GM23248 (cell line): ENCODE data around the gene PINK1. TPM values are rescaled to one million over a fixed set of nuclear protein-coding genes. Genes with fewer than 3 reads are reported as not detected.

ENCODE experiments used
- DNase-seq: peaks from one replicate; pipeline ENCODE4 v3.0.0-alpha.2; 2015
- H2AFZ ChIP-seq: fragments of 200-600 bp; sonication (generic); 2 replicates; pipeline ENCODE4 v1.6.1; 2016; ENCODE audit warnings: antibody characterized with exemption
- H3F3A ChIP-seq: fragments of 200-600 bp; sonication (generic); 2 replicates; pipeline ENCODE4 v1.6.1; 2016; ENCODE audit warnings: mild to moderate bottlenecking, antibody characterized with exemption, mixed run types; ENCODE audit not compliant: insufficient read depth
- H3K27ac ChIP-seq: fragments of 200-600 bp; sonication (generic); 2 replicates; pipeline ENCODE4 v1.5.1; 2016; ENCODE audit warnings: mild to moderate bottlenecking
- H3K27me3 ChIP-seq: fragments of 200-600 bp; sonication (generic); replicated peaks from 2 replicates; pipeline ENCODE4 v1.6.1; 2016; ENCODE audit warnings: mild to moderate bottlenecking; ENCODE audit not compliant: insufficient read depth
- H3K36me3 ChIP-seq: fragments of 200-600 bp; sonication (generic); 2 replicates; pipeline ENCODE4 v1.6.1; 2016; ENCODE audit warnings: low read depth, mild to moderate bottlenecking
- H3K4me1 ChIP-seq: fragments of 200-600 bp; sonication (generic); 2 replicates; pipeline ENCODE4 v1.6.1; 2016; ENCODE audit warnings: mild to moderate bottlenecking; ENCODE audit not compliant: insufficient read depth
- H3K4me2 ChIP-seq: fragments of 200-600 bp; sonication (generic); one replicate; pipeline ENCODE4 v1.6.1; 2016; ENCODE audit warnings: mild to moderate bottlenecking; ENCODE audit not compliant: unreplicated experiment
- H3K4me3 ChIP-seq: fragments of 200-600 bp; sonication (generic); 2 replicates; pipeline ENCODE4 v1.5.1; 2016; ENCODE audit warnings: mild to moderate bottlenecking
- H3K79me2 ChIP-seq: fragments of 200-600 bp; sonication (generic); 2 replicates; pipeline ENCODE4 v1.6.1; 2016; ENCODE audit warnings: mild to moderate bottlenecking; ENCODE audit not compliant: insufficient read depth
- H3K9ac ChIP-seq: fragments of 200-600 bp; sonication (generic); 2 replicates; pipeline ENCODE4 v1.6.1; 2016; ENCODE audit warnings: mild to moderate bottlenecking
- H3K9me2 ChIP-seq: fragments of 200-600 bp; sonication (generic); 2 replicates; pipeline ENCODE4 v1.6.1; 2016; ENCODE audit warnings: mixed run types, mild to moderate bottlenecking, moderate library complexity; ENCODE audit not compliant: insufficient read depth
- H3K9me3 ChIP-seq: fragments of 200-600 bp; sonication (generic); one replicate; pipeline ENCODE4 v1.6.1; 2017; ENCODE audit warnings: low read depth
- H4K20me1 ChIP-seq: fragments of 200-600 bp; sonication (generic); 2 replicates; pipeline ENCODE4 v1.6.0; 2016; ENCODE audit not compliant: insufficient read depth
- EZH2 ChIP-seq: fragments of 200-600 bp; sonication (generic); IDR thresholded peaks from 2 replicates; pipeline ENCODE4 v1.6.1; 2018; ENCODE audit warnings: antibody characterized with exemption, mild to moderate bottlenecking; ENCODE audit not compliant: insufficient read depth, poor library complexity, severe bottlenecking
- EZH2phosphoT487 ChIP-seq: fragments of 200-600 bp; sonication (generic); IDR thresholded peaks from 2 replicates; pipeline ENCODE4 v1.6.1; 2018; ENCODE audit warnings: antibody characterized with exemption, moderate library complexity, mild to moderate bottlenecking, low read depth; ENCODE audit not compliant: insufficient read depth
- WGBS, 2 experiments: methylation state at CpG; one replicate each; pipeline ENCODE4 v1.1.6; 2015 to 2017; ENCODE audit warnings: low lambda C conversion rate in 2 of 2, low coverage in 1 of 2; ENCODE audit errors: missing lambda C conversion rate in 2 of 2; 5-methylcytosine and 5-hydroxymethylcytosine counted together
- in situ Hi-C: fragments of 300-500 bp; cut with MboI; formaldehyde crosslinking; loops from 2 replicates; pipeline ENCODE4 v1.15.0; 2020
- polyA plus RNA-seq: library from polyadenylated mRNA; unstranded; fragments of >200 nt; fragmentation: Nextera tagmentation; extraction: Ambion mirVana; gene quantifications from 2 replicates; pipeline ENCODE4 v1.2.1, GENCODE V29; 2016
- total RNA-seq: library from RNA; depleted of rRNA; stranded (reverse); fragments of >200 nt; shearing (Covaris generic); gene quantifications from 2 replicates; pipeline ENCODE4 v1.2.3, GENCODE V29; 2014

Gene PINK1
- total and polyA plus RNA-seq, 2 experiments from 2014 or later, result 102 to 151 TPM

GRCh38 chr1:20643080-20643479, 9.8 kb downstream of the PINK1 start:
- in situ Hi-C loops, result no loop called here

GRCh38 chr1:20644416-20644815, 11.2 kb downstream of the PINK1 start:
- no peak overlapping the region for H3K4me3 ChIP-seq
- in situ Hi-C loops, result no loop called here
- no peaks in the 10 kb centered on the region for H3K9me2 ChIP-seq
- no peak overlapping the region for H3K27ac ChIP-seq
- H3K27me3 ChIP-seq, result no peaks in the 10 kb centered on the region
- H3K4me1 ChIP-seq, result no peaks in the 10 kb centered on the region
- no peak overlapping the region for H3K9ac ChIP-seq
- WGBS, 2 experiments, result 93 to 95% methylated on average over 13 of the region's 13 CpGs
- peaks cover 5% of the 10 kb centered on the region; the same call in 1 of the 2 replicates for H3K79me2 ChIP-seq
- H3K36me3 ChIP-seq, result peaks cover 29% of the 10 kb centered on the region; the same call in 1 of the 2 replicates
- H2AFZ ChIP-seq, result no peak overlapping the region
- H4K20me1 ChIP-seq, result no peaks in the 10 kb centered on the region
- no peak for DNase-seq
- no peaks in the 10 kb centered on the region for H3F3A ChIP-seq
- H3K4me2 ChIP-seq, result no peak overlapping the region
- TF ChIP-seq EZH2, result no peak
- TF ChIP-seq EZH2phosphoT487, result no peak
- no peaks in the 10 kb centered on the region for H3K9me3 ChIP-seq

More at GRCh38 chr1:20643080-20643479, 9.8 kb downstream of the PINK1 start:
- WGBS, 2 experiments, result 78 to 82% methylated on average over 6 of the region's 6 CpGs
- Histone ChIP-seq H3K36me3 (peaks cover 21% of the 10 kb centered on the region; the same call in 1 of the 2 replicates), H3K9me3 (no peaks in the 10 kb centered on the region), H3K4me3 (no peak overlapping the region), H3K9ac (no peak overlapping the region), H3K4me2 (no peak overlapping the region), H3K27ac (no peak overlapping the region), H3F3A (no peaks in the 10 kb centered on the region), H4K20me1 (no peaks in the 10 kb centered on the region), H2AFZ (no peak overlapping the region), H3K9me2 (no peaks in the 10 kb centered on the region), H3K4me1 (no peaks in the 10 kb centered on the region), H3K27me3 (no peaks in the 10 kb centered on the region), H3K79me2 (peaks cover 5% of the 10 kb centered on the region; the same call in 1 of the 2 replicates)
- TF ChIP-seq EZH2 (no peak), EZH2phosphoT487 (no peak)
- DNase-seq, result no peak

- Histone ChIP-seq H3K4me3 (no peak overlapping the region), H3K9me2 (no peaks in the 10 kb centered on the region), H3K27me3 (no peaks in the 10 kb centered on the region), H4K20me1 (no peaks in the 10 kb centered on the region), H3K4me1 (no peaks in the 10 kb centered on the region), H3K79me2 (peaks cover 3% of the 10 kb centered on the region; the same call in 1 of the 2 replicates), H3F3A (0 out of 2 replicates have a peak, but pooled peaks cover 1% of the 10 kb centered on the region), H2AFZ (no peak overlapping the region), H3K9ac (no peak overlapping the region), H3K36me3 (peaks cover 37% of the 10 kb centered on the region; the same call in 1 of the 2 replicates), H3K4me2 (no peak overlapping the region), H3K27ac (no peak overlapping the region), H3K9me3 (no peaks in the 10 kb centered on the region)
- in situ Hi-C loops, result no loop called here
- WGBS, 2 experiments, result 77 to 78% methylated on average over 12 to 14 of the region's 14 CpGs
- no peak for DNase-seq
- TF ChIP-seq EZH2 (no peak), EZH2phosphoT487 (no peak)
Observed at GRCh38 chr1:20645414-20645813, 12.2 kb downstream of the PINK1 start.

- in situ Hi-C loops, result no loop called here
- no peaks in the 10 kb centered on the region for H3K27me3 ChIP-seq
- H3K79me2 ChIP-seq, result no peaks in the 10 kb centered on the region
- no peaks in the 10 kb centered on the region for H3K4me1 ChIP-seq
- H2AFZ ChIP-seq, result no peak overlapping the region
- H3F3A ChIP-seq, result peaks cover 12% of the 10 kb centered on the region; the same call in 1 of the 2 replicates
- H4K20me1 ChIP-seq, result no peaks in the 10 kb centered on the region
- TF ChIP-seq EZH2, result no peak
- TF ChIP-seq EZH2phosphoT487, result no peak
- H3K4me2 ChIP-seq, result no peak overlapping the region
- no peak overlapping the region for H3K4me3 ChIP-seq
- no peaks in the 10 kb centered on the region for H3K9me2 ChIP-seq
- H3K27ac ChIP-seq, result no peak overlapping the region
- H3K9me3 ChIP-seq, result no peaks in the 10 kb centered on the region
- peaks cover 51% of the 10 kb centered on the region; the same call in 1 of the 2 replicates for H3K36me3 ChIP-seq
- WGBS, 2 experiments, result 90 to 91% methylated on average over 13 of the region's 13 CpGs
- DNase-seq, result no peak
- no peak overlapping the region for H3K9ac ChIP-seq
Observed at GRCh38 chr1:20648438-20648837, 15.2 kb downstream of the PINK1 start.
